GM18498 (cell line): ENCODE data around the gene PVALEF.

ENCODE experiments used
- ATAC-seq: cut with Tn5 transposase; IDR thresholded peaks from one replicate; pipeline ENCODE4 v1.9.1; 2021; ENCODE audit warnings: mild to moderate bottlenecking, moderate library complexity; ENCODE audit not compliant: unreplicated experiment

The PVALEF gene

DNA sequence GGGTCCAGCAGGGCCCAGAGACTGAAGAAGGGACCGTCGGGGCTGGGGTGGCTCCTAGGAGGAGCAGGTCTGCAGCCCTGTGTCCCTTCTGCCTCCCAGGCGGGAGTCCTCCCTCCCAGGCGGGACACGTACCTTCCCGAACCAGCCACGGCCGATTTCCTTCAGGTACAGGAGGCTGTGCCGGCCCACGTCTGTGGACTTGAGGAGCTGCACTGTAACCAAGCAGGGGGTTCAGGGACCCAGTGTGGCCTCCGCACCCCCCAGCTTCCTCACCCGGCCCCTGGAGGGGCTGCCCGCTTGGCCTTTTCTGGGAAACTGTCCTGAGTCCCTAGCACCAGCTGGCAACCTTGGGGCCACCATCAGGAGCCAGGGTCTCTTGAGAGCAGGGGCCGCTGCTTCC is 37.0 kb upstream of the PVALEF start:
- no peak for ATAC-seq

DNA sequence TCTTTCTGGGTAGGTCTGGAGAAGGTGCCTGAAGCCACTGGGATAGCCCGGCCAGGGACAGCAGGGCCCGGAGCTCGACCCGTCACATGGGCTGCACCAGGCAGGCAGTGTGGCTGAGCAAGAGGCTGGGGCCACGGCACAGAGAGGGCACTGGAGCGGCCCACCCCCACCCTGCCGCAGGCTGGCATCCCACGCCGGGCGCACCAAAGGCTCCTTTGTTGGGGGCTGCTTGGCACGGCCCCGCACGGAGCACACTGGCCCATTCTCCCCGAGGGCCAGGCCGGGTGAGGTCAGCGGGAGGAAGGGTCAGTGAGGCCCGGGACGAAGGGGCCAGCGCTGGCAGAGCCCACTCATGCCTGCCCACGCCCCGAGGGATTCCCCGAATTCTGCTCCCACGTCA is 36.5 kb upstream of the PVALEF start:
- ATAC-seq: no peak

DNA sequence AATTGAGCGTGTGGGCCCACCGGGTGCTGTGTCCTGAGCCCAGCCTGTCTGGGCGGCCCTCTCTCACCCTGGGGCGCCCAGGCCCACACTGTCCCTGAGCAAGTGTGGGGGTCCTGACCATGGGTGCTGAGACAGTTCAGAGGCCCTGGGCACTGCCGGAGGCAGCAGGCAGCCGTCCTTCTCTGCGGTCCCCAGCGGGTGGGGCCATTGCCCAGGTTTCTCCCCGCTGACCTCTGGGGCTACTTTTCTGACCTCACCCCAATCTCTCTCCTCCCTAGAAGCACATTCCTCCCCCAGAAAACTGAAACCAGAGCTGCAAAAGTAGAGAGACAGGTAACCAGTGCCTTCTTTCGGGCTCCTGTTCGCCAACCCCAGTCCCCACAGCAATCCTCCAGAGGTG is 36.0 kb upstream of the PVALEF start:
- ATAC-seq: no peak

DNA sequence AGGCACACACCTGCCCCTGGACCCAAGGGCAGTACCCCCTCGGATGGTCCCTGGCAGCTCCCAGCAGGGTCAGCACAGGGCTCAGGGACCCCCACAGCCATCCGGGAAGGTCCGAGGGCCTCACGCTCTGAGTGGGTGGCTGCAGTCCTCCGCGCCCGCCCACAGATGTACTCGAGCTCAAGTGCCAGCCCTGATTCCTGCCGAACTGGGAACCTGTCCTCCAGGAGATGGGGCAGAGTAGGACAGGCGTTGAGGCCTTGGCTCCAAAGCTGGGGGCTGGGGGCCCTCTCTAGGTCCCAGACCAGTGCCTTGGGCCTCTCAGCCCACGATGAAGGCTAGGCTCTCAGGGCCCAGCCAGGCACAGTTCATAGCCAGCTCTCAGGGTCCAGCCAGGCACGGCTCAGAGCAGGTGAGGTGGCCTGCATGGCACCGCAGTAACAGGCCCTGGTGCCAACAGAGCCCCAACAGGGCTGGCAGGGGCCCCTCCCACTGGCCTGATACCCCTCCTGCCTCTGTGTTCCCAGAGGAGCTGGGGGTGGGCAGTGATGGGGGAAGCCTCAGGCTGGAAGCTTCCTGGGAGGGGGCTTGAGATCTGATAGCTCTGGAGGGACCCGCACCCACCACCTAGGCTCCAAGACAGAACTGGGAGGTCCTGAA is 35.5 kb upstream of the PVALEF start:
- ATAC-seq: no peak

DNA sequence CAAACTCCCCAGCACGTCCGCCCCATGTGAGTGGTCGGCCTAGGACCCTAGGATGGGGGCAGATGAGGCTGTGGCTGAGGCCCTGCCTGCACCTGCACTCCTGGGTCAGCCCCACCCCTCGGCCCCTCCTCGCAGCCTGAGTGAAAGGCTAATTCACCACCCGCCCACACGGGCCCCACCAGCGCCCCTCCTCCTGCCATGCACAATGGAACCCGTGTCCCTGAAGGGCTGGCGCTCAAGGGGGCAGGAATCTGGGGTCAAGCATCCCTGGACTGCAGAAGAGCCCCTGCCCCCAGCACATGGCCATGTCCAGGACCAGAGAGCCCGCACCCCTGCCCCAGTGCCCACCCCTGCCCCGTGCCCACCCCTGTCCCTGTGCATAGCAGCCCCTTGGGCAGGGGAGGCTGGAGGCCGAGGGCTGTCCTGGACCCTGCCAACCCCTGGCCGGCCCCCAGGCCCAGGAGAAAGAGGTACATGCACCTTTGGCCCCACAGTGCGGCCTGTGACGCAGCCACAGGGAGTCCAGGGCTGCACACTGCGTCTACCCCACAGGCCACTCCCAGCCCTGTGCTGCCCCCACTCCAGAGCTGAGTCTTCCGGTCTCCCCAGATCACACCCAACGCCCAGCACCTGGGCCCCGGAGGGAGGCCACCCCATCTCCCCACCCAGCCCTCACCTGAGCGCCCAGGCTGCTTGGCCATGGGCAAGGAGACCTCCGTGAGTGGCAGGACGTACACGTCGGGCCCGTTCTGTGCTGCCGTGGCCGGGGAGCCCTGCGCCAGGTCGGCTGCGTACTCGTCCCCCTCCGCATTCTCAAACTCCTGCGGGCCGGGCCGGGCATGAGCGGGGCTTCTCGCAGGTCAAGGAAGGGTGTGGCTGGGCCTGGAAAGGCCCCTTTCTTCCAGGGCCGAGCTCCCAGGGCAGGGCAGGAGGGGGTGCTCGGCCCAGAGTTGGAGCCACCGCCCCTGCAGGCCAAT is 34.6 kb upstream of the PVALEF start:
- no peak for ATAC-seq

DNA sequence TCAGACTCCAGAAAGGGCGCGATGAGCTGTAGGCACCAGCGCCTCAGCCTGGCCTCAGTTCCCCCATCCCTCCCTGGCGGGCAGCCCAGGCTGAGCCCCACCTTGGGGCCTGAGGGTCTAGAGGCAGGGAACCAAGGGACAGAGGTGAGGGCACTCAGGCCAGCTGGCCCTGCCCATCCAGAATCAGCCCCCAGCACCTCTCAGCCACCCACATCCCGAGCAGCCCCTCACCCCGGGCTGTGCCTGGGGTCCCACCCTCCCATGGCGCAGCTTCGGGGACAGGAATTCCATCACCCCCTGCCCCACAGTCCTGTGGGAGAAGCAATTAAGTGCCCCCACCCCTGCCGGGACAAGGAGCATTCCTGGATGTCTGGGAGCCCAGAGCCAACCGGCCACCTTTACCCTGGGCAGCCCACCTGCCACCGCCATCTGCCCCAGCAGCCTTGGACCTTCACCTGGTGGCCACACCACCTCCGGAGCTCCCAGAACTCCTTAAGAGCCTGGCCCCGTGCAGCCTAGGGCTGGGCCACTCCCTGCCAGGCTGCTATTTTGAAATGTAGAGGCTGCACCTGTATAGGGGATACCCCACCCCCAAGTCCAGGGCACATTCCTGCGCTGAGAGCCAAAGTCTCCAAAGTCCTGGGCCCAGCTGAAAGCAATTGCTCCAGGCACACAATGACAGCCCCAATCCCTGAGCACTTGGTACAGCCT is 33.7 kb upstream of the PVALEF start:
- ATAC-seq: no peak

DNA sequence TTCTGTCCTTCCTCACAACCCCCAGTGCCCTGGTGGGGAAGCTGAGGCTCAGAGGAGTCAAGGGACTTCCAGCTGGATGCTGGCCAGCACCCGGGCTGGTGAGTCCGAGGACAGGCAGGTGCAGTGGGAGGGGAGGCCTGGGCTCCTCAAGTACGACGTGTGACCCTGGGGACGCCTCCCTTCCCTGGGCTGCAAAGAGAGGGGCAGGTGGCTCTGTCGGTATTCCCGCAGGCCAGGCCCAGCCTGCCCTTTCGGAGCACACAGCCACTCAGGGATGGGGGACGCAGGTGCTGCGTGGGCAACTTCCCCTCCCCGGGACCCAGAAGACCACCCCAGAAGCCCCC is 33.1 kb upstream of the PVALEF start:
- ATAC-seq: no peak

DNA sequence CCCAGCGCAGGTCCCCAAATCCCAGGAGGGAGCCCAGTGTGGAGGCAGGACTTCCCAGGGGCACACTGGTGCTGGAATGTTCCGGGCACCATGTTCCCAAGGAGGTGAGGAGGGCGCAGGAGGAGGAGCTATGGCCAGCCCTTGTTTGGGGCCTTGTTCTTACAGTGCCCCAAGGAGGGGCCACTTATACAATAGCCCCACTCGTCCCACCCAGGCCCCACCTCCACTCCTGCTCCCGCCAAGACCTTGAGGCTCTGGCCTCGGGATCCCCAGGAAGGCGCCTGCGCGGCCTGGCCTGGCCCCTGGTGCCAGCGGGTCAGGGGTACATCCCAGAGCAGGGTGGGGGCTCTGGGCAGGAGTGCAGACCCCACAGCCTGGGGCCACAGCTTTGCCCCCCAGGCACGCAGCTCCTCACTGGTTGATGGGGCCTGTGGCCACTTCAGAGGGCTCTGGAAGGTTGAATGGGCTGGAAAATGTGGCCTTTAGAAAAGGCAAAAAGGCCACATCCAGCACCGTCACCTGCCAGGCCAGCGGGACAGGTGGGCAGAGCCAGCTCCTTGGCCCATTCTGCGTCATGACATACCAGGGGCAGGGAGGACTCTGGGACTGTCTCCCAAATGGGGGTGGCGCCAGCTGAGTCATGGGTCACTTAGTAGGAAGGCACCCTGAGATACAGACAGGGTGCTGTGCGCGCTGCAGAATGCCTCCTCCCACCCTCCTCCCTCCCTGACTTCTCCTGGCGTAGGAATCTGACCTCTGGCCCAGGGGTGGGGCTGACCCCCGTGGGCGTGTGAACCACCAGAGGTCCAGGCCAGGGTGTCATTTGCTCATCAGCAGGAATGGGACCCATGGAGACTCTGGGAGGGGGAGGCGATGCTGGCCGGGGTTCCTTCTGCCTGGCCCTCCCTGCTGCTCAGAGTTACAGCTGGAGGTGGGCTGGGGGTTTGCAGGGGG is 32.3 kb upstream of the PVALEF start:
- ATAC-seq: no peak

DNA sequence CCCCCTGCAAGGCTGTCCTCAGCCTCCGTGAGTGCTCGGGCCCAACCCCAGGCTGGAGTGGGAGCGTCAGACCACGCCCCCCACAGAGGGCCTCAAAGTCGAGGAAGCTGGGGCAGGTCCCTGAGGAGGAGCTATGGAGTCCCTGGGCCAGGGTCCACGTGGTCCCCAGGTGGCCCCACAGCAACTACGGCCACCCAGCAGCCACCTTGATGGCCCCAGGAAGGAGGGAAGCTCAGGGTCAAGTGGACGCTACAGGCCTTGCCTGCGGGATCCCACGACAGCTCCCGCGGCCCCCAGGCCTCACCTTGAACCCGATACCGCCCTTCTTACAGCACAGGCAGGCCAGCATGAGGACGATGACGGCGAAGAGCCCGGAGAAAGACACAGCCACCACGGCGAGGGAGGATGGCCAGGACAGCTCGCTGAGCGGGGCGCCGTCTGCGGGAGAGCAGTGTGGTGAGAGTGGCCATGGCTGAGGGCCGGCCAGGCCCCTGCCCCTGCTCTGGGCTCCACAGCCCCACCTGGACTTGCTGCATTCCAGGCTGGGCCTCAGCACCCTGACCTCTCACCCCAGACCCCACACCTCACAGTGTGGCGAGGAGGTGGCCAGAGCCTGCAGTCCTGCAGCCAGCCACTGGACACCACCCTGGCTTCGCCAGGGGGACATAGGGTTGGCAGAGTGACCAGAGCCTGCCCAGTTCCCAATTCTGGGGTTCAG is 31.1 kb upstream of the PVALEF start:
- no peak for ATAC-seq

DNA sequence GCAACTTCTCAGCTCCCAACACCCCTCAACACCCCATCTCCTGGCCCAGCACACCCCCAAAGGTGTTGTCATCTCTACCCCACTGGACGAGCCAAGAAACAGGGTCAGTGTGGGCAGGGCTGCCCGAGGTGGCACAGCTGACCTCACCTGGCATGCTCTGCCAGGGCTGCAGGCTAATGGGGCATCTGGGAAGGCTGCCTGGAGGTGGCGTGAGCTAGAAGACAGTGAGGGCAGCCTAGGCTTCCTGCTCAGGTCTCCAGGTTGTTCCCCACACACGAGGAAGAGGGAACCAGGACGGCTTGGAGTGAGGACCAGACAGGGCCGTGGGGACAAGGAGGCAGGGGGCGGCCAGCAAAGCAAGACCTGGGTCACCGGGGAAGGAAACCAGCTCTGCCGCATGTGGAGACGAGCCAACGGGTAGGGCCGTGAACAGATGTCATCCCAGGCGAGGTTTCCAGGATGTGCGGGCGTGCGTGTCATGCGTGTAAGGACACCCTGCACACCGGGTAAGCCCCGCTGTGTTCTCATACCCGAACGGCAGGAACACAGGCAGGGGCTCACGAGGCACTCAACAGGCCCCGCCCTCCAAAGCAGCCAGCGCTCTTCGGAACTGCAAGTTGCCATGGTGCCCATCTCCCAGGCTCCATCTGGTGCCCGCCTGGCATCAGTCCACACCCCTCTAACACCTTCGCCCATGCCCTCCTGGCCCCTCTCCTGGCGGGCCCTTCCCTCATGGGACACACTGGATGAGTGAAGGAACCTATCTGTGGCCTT is 29.6 kb upstream of the PVALEF start:
- no peak for ATAC-seq

DNA sequence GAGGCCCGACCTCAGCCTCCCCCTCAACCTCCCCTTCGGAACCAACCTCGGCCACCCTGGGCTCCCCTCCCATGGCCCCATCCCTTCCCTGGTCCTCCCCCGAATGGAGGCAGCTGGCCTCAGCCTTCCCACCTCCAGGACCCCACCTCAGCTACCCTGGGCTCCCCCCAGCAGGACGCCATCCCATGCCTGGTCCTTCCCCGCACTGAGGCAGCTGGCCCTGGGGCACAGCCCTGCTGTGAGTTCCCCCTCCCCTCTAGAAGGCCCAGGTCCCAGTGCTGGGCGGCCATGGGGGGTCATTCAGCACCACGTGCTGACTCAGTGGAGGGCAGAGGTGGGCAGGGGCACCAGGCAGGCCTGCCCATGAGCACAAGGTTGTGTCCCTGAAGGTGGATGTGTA is 28.9 kb upstream of the PVALEF start:
- ATAC-seq: no peak

DNA sequence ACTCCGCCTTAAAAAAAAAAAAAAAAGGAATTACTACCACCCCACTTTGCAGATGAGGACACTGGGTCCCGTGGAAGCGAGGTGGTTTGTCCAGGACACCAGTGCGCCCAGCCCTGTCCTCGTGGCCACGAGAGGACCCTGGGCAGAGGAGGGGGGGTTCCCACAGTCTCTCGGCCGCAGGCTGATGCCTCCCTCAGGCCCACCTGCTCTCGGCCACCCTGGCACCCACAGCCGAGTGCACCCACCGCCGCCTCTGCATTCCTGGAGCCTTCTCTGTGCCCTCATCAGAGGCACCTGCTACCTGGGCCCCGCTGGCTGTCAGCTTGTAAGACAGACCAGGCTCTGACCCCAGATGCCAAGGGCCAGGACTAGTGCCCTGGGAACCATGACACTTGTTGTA is 28.1 kb upstream of the PVALEF start:
- ATAC-seq: no peak

DNA sequence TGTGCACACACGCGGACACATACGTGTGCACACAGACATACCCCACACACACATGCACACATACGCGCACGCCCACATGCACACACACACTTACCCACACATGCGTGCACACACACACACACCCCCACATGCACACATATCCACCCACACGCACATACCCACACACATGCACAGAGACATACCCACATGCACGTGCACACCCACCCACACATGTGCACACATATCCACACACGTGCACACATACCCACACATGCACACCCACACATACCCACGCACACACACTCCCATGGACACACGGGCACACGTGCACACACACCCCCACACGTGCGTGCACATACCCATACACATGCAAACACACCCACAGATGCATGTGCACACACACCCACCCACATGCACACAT is 27.2 kb upstream of the PVALEF start:
- ATAC-seq: no peak

DNA sequence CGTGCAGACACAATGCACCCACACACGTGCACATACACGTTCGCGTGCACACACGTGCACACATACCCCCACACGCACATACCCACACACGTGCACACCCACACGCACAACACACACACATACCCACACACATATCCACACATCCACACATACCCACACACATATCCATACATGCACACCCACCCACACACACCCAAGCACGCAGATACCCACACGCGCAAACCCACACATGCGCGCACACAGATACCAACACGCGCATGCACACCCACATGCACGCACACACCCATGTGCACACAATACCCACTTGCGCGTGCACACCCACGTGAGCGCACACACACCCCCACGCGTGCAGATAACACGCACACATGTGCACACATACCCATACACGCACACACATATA is 26.8 kb upstream of the PVALEF start:
- no peak for ATAC-seq

DNA sequence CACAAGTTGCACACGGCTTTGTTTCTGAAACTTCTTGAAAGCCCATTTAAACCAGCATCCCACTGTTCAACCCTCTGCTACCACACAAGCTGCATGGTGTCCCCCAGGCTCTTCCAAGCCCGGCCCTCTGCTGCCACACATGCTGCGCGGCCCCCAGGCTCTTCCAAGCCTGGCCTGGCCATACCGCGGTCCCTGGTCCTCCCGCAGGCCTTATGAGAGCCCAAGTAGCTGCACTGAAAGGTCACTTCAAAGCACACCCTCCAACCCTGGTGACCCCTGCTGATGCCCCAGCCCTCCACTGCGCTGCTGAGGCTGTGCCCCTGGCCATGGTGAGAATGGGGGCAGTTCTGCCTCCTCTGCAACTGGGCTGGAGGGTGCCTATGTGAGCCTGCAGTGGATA is 25.9 kb upstream of the PVALEF start:
- no peak for ATAC-seq

DNA sequence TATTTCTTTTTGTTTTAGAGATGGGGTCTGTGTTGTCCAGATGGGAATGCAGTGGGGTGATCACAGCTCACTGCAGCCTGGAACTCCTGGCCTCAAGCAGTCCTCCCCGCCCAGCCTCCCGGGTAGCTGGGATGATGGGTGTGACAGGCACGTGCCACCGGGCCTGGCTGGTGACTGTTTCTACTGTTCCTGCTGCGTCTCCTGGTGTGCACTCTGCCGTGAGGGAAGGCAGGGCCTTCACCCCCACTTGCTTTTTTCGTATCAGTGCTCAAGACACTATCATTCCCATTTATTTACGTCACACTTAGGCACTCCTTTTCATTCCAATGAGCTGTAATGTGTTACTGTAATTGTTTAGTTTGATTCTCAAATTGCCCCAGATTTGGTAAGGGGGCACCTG is 25.3 kb upstream of the PVALEF start:
- ATAC-seq: no peak

DNA sequence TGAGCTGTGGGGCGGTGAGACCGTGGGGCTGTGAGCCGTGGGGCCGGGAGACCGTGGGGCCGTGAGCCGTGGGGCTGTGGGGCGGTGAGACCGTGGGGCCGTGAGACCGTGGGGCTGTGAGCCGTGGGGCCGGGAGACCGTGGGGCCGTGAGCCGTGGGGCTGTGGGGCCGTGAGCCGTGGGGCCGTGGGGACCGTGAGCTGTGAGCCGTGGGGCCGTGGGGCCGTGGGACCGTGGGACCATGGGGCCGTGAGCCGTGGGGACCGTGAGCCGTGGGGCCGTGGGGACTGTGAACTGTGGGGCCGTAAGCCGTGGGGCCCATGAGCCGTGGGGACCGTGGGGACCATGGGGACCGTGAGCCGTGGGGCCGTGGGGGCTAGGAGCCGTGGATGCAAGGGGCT is 24.6 kb upstream of the PVALEF start:
- no peak for ATAC-seq

DNA sequence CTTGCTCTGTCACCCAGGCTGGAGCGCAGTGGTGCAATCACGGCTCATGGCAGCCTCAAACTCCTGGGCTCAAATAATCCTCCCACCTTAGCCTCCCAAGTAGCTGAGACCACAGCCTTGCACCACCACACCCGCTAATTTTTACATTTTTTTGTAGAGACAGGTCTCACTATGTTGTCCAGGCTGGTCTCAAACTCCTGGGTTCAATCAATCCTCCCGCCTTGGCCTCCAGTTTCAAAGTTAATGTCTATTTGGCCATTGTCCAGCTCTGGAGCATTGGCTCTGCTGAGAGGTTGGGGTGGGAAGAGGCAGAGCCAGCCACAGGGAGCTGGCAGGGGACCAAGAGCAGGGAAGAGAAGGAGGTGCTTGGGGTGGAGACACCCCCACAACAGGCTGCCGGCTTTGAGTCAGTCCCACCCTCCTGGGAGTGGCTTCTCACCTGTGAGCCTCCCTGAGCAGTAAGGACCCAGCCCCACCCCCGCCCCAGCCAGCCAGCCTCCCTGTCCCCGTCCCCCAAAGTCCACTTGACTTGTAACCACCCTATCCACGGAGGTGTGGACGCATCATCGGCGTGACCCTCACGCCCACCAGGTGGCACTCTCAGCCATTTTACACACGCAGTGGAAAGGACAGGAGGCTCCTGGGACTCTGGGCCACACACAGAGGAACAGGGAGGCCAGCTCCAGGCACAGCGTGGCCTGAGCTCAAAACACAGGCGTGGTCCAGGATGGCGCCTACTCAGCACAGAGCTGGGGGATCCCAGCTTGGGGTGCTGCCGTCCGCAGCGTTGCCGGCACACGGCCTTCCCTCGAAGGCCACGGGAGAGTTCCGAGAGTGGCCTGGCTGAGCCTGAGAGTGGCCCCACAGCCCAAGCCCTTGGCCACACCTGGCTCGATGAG is 22.8 kb upstream of the PVALEF start:
- ATAC-seq: no peak

DNA sequence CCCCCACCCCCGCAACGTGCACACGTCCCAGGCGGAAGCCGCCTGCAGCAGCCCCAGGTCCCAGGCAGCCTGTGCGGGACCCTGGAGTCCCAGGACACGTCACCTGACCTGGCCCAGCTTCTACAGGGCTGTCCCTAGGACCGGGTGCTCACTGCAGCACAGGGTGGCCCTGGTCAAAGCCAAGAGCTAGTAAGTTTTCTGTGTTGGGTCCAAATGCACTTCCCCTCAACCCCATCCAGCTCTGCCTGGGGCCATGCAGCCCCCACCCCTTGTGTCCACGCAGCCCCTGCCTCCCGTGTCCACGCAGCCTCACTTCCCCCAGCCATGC is 22.1 kb upstream of the PVALEF start:
- ATAC-seq: no peak
